ENCODE results near the gene FADD. TPM values are rescaled to one million over a fixed set of nuclear protein-coding genes. Genes with fewer than 3 reads are reported as not detected.

Gene FADD
- total and polyA plus RNA-seq, 2 donors (not counting 3 experiments of a cell fraction or from before 2014, with no cell fraction given) = 35.4 to 45.1 TPM

- Histone ChIP-seq H3K9me1 (replicated peaks; ENCODE audit: control insufficient read depth, extremely low read depth, insufficient read depth, low read length) (no peaks in the 10 kb centered on the region), H3K27me3 (ENCODE audit: control insufficient read depth in 2 of 2, insufficient read depth in 2 of 2, low read length in 2 of 2) (no peaks in the 10 kb centered on the region), H3K27ac (ENCODE audit: insufficient read depth, low read depth, low read length) (no peak overlapping the region), H3K4me2 (ENCODE audit: insufficient read depth, low read length) (no peak overlapping the region), H2AFZ (ENCODE audit: low read depth, low read length) (no peak overlapping the region), H3K9ac (replicated peaks; ENCODE audit: extremely low read depth, insufficient read depth, low read length) (no peak overlapping the region), H3K36me3 (ENCODE audit: control insufficient read depth in 2 of 2, extremely low read depth in 1 of 2, insufficient read depth in 2 of 2, low read length in 2 of 2) (no peaks in the 10 kb centered on the region), H4K20me1 (replicated peaks; ENCODE audit: control insufficient read depth, extremely low read depth, insufficient read depth, low read length) (no peaks in the 10 kb centered on the region), H3K4me1 (ENCODE audit: control insufficient read depth, extremely low read depth, insufficient read depth, low read length) (no peaks in the 10 kb centered on the region), H3K9me3 (replicated peaks; ENCODE audit: control insufficient read depth, insufficient read depth, low read length) (no peaks in the 10 kb centered on the region), H3K79me2 (ENCODE audit: control insufficient read depth, insufficient read depth, low read length) (no peaks in the 10 kb centered on the region), H3K4me3 (replicated peaks in 1 of 3; ENCODE audit: insufficient read depth in 1 of 3, low read depth in 1 of 3, low read length in 3 of 3) (no peak overlapping the region)
- POLR2A ChIA-PET = no interaction called here
- no TSS peak for BruUV-seq (replicated peaks)
- TF ChIP-seq EZH2 (IDR thresholded peaks at IDR 0.05; ENCODE audit: borderline replicate concordance, low read depth, low read length, severe bottlenecking) = no peak
- no peak for TF ChIP-seq POLR2A (IDR thresholded peaks at IDR 0.05; ENCODE audit: low read depth, low read length)
- no peak for TF ChIP-seq CTCF (IDR thresholded peaks at IDR 0.05; ENCODE audit: extremely low read depth in 1 of 2, insufficient read depth in 1 of 2, low read depth in 1 of 2, low read length in 2 of 2)
- no peak for TF ChIP-seq POLR2AphosphoS5 (IDR thresholded peaks at IDR 0.05; ENCODE audit: insufficient read depth, low read depth, low read length)
- no peak for TF ChIP-seq GATA2 (IDR thresholded peaks at IDR 0.05; ENCODE audit: insufficient read depth, insufficient read length, low read depth, low read length)
- TF ChIP-seq FOS (IDR thresholded peaks at IDR 0.05; ENCODE audit: borderline replicate concordance, insufficient read depth, low read length) = no peak
- no peak for TF ChIP-seq MYC (IDR thresholded peaks at IDR 0.05; ENCODE audit: low read depth, low read length)
- no peak for TF ChIP-seq JUN (IDR thresholded peaks at IDR 0.05; ENCODE audit: borderline replicate concordance, insufficient read depth, insufficient read length, low read depth)
- TF ChIP-seq MAX (IDR thresholded peaks at IDR 0.05; ENCODE audit: insufficient read depth, insufficient read length) = no peak
- no peak for FAIRE-seq
- DNase-seq (ENCODE audit: low read depth, low spot score) = no peak
- dilution Hi-C loops (cut with MboI; ENCODE audit: extremely low pct_ligation_motif_present, low sequenced_read_pairs) (no loop called here), intact Hi-C loops (cut with micrococcal nuclease) (no loop called here)
- CTCF ChIA-PET = interaction anchor here (1.3 kb wide), 1 partner anchor 258 kb away, joined by 4 read pairs; no protein-coding TSS in a partner anchor
Measured at GRCh38 chr11:70173018-70173417, 30.1 kb upstream of the FADD start.

Data from endothelial cell of umbilical vein (primary cell).